ENCODE measurements around the gene ZC3H12D.

The ZC3H12D gene

GRCh38 chr6:149501768-149502167, 17.0 kb upstream of the ZC3H12D start:
- Histone ChIP-seq H3K9ac (ENCODE audit: low read length) (no peak overlapping the region), H3K36me3 (ENCODE audit: control insufficient read depth in 1 of 2, insufficient read depth in 2 of 2, low read depth in 1 of 2, low read length in 2 of 2) (peaks cover 0 to 38% of the 10 kb centered on the region in 2 experiments), H2AK5ac (ENCODE audit: low read length, severe bottlenecking) (no peak overlapping the region), H2BK15ac (ENCODE audit: low read depth, poor library complexity, severe bottlenecking) (no peak overlapping the region), H3K14ac (ENCODE audit: low read length in 2 of 2) (no peak overlapping the region), H2BK5ac (ENCODE audit: low read depth, low read length, poor library complexity, severe bottlenecking) (no peak overlapping the region), H3K4me1 (ENCODE audit: control insufficient read depth, insufficient read depth, low read depth, low read length) (no peaks in the 10 kb centered on the region), H3K18ac (ENCODE audit: low read depth in 1 of 2, low read length in 2 of 2) (no peak overlapping the region), H3K4me2 (ENCODE audit: low read length, poor library complexity, severe bottlenecking) (no peak overlapping the region), H4K91ac (ENCODE audit: low read length) (no peak overlapping the region), H3K79me1 (replicated peaks; ENCODE audit: low read length, poor library complexity, severe bottlenecking) (peaks cover 2% of the 10 kb centered on the region), H2AFZ (ENCODE audit: low read depth, low read length) (no peak overlapping the region), H2BK12ac (ENCODE audit: low read length in 2 of 2) (no peak overlapping the region), H3K23ac (ENCODE audit: low read length in 2 of 2) (no peak overlapping the region), H4K8ac (ENCODE audit: low read length) (no peak overlapping the region), H3K27ac (ENCODE audit: low read length, poor library complexity, severe bottlenecking) (no peak overlapping the region), H3K27me3 (ENCODE audit: control insufficient read depth in 1 of 2, insufficient read depth in 1 of 2, low read length in 2 of 2) (no peaks in the 10 kb centered on the region), H3K4me3 (ENCODE audit: insufficient read depth in 1 of 2, low read depth in 1 of 2, low read length in 2 of 2) (no peak overlapping the region), H3K4ac (ENCODE audit: low read depth in 1 of 2, low read length in 2 of 2) (no peak overlapping the region), H3K9me3 (ENCODE audit: control insufficient read depth, low read length) (no peaks in the 10 kb centered on the region), H2BK120ac (ENCODE audit: low read depth, low read length) (no peak overlapping the region)
- 96% methylated on average over 2 of the region's 3 CpGs for WGBS
- no peak for DNase-seq

GRCh38 chr6:149501201-149501600, 16.4 kb upstream of the ZC3H12D start:
- Histone ChIP-seq H3K4me1 (ENCODE audit: control insufficient read depth, insufficient read depth, low read depth, low read length) (peaks cover 1% of the 10 kb centered on the region), H3K18ac (ENCODE audit: low read depth in 1 of 2, low read length in 2 of 2) (no peak overlapping the region), H3K9me3 (ENCODE audit: control insufficient read depth, low read length) (no peaks in the 10 kb centered on the region), H3K27ac (ENCODE audit: low read length, poor library complexity, severe bottlenecking) (no peak overlapping the region), H2AFZ (ENCODE audit: low read depth, low read length) (no peak overlapping the region), H2BK5ac (ENCODE audit: low read depth, low read length, poor library complexity, severe bottlenecking) (no peak overlapping the region), H3K4ac (ENCODE audit: low read depth in 1 of 2, low read length in 2 of 2) (no peak overlapping the region), H4K91ac (ENCODE audit: low read length) (no peak overlapping the region), H3K27me3 (ENCODE audit: control insufficient read depth in 1 of 2, insufficient read depth in 1 of 2, low read length in 2 of 2) (no peaks in the 10 kb centered on the region), H3K4me3 (ENCODE audit: insufficient read depth in 1 of 2, low read depth in 1 of 2, low read length in 2 of 2) (no peak overlapping the region), H3K9ac (ENCODE audit: low read length) (no peak overlapping the region), H2BK120ac (ENCODE audit: low read depth, low read length) (no peak overlapping the region), H3K23ac (ENCODE audit: low read length in 2 of 2) (no peak overlapping the region), H2BK12ac (ENCODE audit: low read length in 2 of 2) (no peak overlapping the region), H3K14ac (ENCODE audit: low read length in 2 of 2) (no peak overlapping the region), H3K79me1 (replicated peaks; ENCODE audit: low read length, poor library complexity, severe bottlenecking) (peaks cover 2% of the 10 kb centered on the region), H2BK15ac (ENCODE audit: low read depth, poor library complexity, severe bottlenecking) (no peak overlapping the region), H4K8ac (ENCODE audit: low read length) (no peak overlapping the region), H3K4me2 (ENCODE audit: low read length, poor library complexity, severe bottlenecking) (no peak overlapping the region), H2AK5ac (ENCODE audit: low read length, severe bottlenecking) (no peak overlapping the region), H3K36me3 (ENCODE audit: control insufficient read depth in 1 of 2, insufficient read depth in 2 of 2, low read depth in 1 of 2, low read length in 2 of 2) (peaks cover 0 to 38% of the 10 kb centered on the region in 2 experiments)
- DNase-seq = no peak
- 96% methylated on average over 1 of the region's 1 CpG for WGBS

GRCh38 chr6:149500096-149500495, 15.3 kb upstream of the ZC3H12D start:
- no peak overlapping the region for H4K91ac ChIP-seq (ENCODE audit: low read length)
- no peak overlapping the region for H3K9ac ChIP-seq (ENCODE audit: low read length)
- peaks cover 2% of the 10 kb centered on the region for H3K79me1 ChIP-seq (replicated peaks; ENCODE audit: low read length, poor library complexity, severe bottlenecking)
- H3K36me3 ChIP-seq (ENCODE audit: control insufficient read depth in 1 of 2, insufficient read depth in 2 of 2, low read depth in 1 of 2, low read length in 2 of 2) = peaks cover 0 to 28% of the 10 kb centered on the region in 2 experiments
- no peak overlapping the region for H2AFZ ChIP-seq (ENCODE audit: low read depth, low read length)
- no peak overlapping the region for H2BK15ac ChIP-seq (ENCODE audit: low read depth, poor library complexity, severe bottlenecking)
- no peaks in the 10 kb centered on the region for H3K27me3 ChIP-seq (ENCODE audit: control insufficient read depth in 1 of 2, insufficient read depth in 1 of 2, low read length in 2 of 2)
- no peak overlapping the region for H3K4me2 ChIP-seq (ENCODE audit: low read length, poor library complexity, severe bottlenecking)
- no peak overlapping the region for H3K14ac ChIP-seq (ENCODE audit: low read length in 2 of 2)
- H2BK5ac ChIP-seq (ENCODE audit: low read depth, low read length, poor library complexity, severe bottlenecking) = no peak overlapping the region
- H3K27ac ChIP-seq (ENCODE audit: low read length, poor library complexity, severe bottlenecking) = no peak overlapping the region
- H3K9me3 ChIP-seq (ENCODE audit: control insufficient read depth, low read length) = no peaks in the 10 kb centered on the region
- no peak overlapping the region for H2BK120ac ChIP-seq (ENCODE audit: low read depth, low read length)
- H4K8ac ChIP-seq (ENCODE audit: low read length) = no peak overlapping the region
- H3K4me1 ChIP-seq (ENCODE audit: control insufficient read depth, insufficient read depth, low read depth, low read length) = peaks cover 1% of the 10 kb centered on the region
- no peak overlapping the region for H3K4ac ChIP-seq (ENCODE audit: low read depth in 1 of 2, low read length in 2 of 2)
- DNase-seq = no peak
- no peak overlapping the region for H3K23ac ChIP-seq (ENCODE audit: low read length in 2 of 2)
- no peak overlapping the region for H2BK12ac ChIP-seq (ENCODE audit: low read length in 2 of 2)
- 100% methylated on average over 1 of the region's 1 CpG for WGBS
- H3K4me3 ChIP-seq (ENCODE audit: insufficient read depth in 1 of 2, low read depth in 1 of 2, low read length in 2 of 2) = no peak overlapping the region
- H3K18ac ChIP-seq (ENCODE audit: low read depth in 1 of 2, low read length in 2 of 2) = no peak overlapping the region
- no peak overlapping the region for H2AK5ac ChIP-seq (ENCODE audit: low read length, severe bottlenecking)

GRCh38 chr6:149499066-149499465, 14.3 kb upstream of the ZC3H12D start:
- Histone ChIP-seq H3K36me3 (ENCODE audit: control insufficient read depth in 1 of 2, insufficient read depth in 2 of 2, low read depth in 1 of 2, low read length in 2 of 2) (peaks cover 0 to 18% of the 10 kb centered on the region in 2 experiments), H2AFZ (ENCODE audit: low read depth, low read length) (no peak overlapping the region), H2BK120ac (ENCODE audit: low read depth, low read length) (no peak overlapping the region), H3K4me2 (ENCODE audit: low read length, poor library complexity, severe bottlenecking) (no peak overlapping the region), H3K9me3 (ENCODE audit: control insufficient read depth, low read length) (no peaks in the 10 kb centered on the region), H2BK12ac (ENCODE audit: low read length in 2 of 2) (no peak overlapping the region), H3K27me3 (ENCODE audit: control insufficient read depth in 1 of 2, insufficient read depth in 1 of 2, low read length in 2 of 2) (no peaks in the 10 kb centered on the region), H2BK5ac (ENCODE audit: low read depth, low read length, poor library complexity, severe bottlenecking) (no peak overlapping the region), H3K18ac (ENCODE audit: low read depth in 1 of 2, low read length in 2 of 2) (no peak overlapping the region), H2BK15ac (ENCODE audit: low read depth, poor library complexity, severe bottlenecking) (no peak overlapping the region), H3K9ac (ENCODE audit: low read length) (no peak overlapping the region), H2AK5ac (ENCODE audit: low read length, severe bottlenecking) (no peak overlapping the region), H4K91ac (ENCODE audit: low read length) (no peak overlapping the region), H3K23ac (ENCODE audit: low read length in 2 of 2) (no peak overlapping the region), H4K8ac (ENCODE audit: low read length) (no peak overlapping the region), H3K27ac (ENCODE audit: low read length, poor library complexity, severe bottlenecking) (no peak overlapping the region), H3K79me1 (replicated peaks; ENCODE audit: low read length, poor library complexity, severe bottlenecking) (peaks cover 2% of the 10 kb centered on the region), H3K4ac (ENCODE audit: low read depth in 1 of 2, low read length in 2 of 2) (no peak overlapping the region), H3K4me1 (ENCODE audit: control insufficient read depth, insufficient read depth, low read depth, low read length) (peaks cover 1% of the 10 kb centered on the region), H3K14ac (ENCODE audit: low read length in 2 of 2) (no peak overlapping the region), H3K4me3 (ENCODE audit: insufficient read depth in 1 of 2, low read depth in 1 of 2, low read length in 2 of 2) (no peak overlapping the region)
- 0% methylated on average over 1 of the region's 3 CpGs for WGBS
- DNase-seq = peak; percentile 95

All from mesenchymal stem cell (in vitro differentiated cells and primary cell).